ENCODE data around the gene STK33.

The STK33 gene

DNA sequence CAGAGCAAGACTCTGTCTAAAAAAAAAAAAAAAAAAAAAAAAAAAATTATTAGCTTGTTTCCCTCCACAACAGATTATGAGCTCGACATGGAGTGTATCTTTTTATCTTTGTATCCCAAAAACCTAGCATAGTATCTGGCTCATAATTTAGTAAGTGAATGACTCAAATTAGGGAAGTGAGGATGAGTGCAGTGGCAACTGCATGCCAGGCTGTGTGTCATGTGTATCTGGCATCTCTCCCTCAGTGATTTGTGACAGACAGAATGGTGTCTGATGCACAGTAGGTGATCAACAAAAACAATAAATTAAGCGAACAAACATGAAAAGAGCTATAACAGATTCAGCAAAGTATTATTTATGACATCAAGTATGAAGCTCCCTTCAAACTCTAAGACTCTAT is 7.2 kb downstream of the STK33 start:
- TF ChIP-seq GATA2 (IDR thresholded peaks at IDR 0.05; ENCODE audit: low read depth, low read length) (no peak), GATA3 (IDR thresholded peaks at IDR 0.05; ENCODE audit: low read depth, low read length) (no peak)

DNA sequence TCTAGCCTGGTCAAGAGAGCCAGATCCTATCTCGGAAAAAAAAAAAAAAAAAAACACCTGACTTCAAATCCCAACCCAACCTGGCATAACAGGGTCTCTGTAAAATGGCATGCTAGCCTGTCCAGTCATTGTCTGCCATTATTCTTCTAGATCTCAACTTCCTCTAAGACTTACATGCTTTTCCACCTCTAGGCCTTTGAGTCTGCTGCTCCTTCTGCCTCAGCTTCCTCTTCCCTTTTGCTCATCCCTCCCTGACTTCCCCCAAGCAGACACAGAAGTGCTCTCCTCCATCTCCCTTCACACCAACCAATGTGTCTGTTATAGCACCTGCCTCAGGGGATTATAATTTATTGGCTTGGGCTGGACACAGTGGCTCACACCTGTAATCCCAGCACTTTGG is 7.8 kb downstream of the STK33 start:
- no peak for TF ChIP-seq GATA2 (IDR thresholded peaks at IDR 0.05; ENCODE audit: low read depth, low read length)
- no peak for TF ChIP-seq GATA3 (IDR thresholded peaks at IDR 0.05; ENCODE audit: low read depth, low read length)

DNA sequence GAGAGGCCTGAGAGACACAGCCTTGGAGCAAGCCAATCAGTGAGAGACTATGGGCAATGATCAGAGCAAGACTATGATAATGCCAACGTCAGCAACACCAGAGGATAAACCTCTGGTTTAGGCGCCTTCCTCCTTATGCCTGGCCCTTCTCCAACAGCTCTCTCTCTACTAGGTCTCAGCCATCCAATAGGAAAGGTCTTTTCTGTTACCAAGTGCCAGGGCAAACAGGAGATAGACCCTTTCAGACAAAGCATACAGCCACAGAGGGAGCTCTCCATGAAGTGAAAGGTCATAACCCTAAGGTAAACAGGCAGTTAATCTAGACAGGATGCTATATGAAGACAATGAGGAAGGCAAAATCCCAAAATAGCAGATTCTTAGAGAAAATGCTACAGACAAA is 9.5 kb downstream of the STK33 start:
- no peak for TF ChIP-seq GATA2 (IDR thresholded peaks at IDR 0.05; ENCODE audit: low read depth, low read length)
- no peak for TF ChIP-seq GATA3 (IDR thresholded peaks at IDR 0.05; ENCODE audit: low read depth, low read length)

DNA sequence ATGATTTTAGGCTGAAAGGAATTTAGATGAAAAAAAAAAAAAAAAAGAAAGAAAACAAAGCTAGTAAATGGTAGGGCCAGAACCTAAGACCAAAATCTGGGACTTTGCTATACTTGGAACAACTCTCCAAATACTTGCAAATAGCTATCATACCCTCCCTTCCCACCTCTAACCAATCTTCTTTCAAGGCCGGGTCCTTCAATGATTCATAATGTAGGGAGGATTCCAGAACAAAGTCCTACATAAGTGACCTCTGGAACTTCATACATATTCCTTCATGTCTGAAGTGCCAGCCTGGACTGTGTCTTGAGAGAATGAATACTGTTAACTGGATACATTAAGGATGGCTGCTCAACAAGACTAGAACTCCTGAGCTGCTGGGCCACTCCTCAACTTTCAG is 9.9 kb downstream of the STK33 start:
- no peak for TF ChIP-seq GATA3 (IDR thresholded peaks at IDR 0.05; ENCODE audit: low read depth, low read length)
- TF ChIP-seq GATA2 (IDR thresholded peaks at IDR 0.05; ENCODE audit: low read depth, low read length) = no peak

DNA sequence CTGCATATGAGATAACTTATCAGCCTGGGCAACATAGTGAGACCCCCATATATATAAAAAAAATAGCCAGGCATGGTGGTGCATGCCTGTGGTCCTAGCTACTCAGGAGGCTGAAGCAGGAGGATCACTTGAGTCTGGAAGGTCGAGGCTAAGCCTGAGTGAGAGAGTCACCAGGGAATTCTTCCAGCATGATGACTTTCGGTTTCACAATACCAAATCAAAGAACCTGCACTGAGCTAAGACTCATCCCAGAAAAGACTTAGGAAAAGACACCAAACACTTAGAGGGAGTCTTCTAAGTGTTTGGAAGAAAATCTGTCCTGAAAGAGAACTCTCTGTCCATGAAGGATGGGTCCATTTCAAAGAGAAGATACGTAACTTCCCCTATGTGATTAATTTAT is 12.7 kb downstream of the STK33 start:
- no peak for TF ChIP-seq GATA2 (IDR thresholded peaks at IDR 0.05; ENCODE audit: low read depth, low read length)
- no peak for TF ChIP-seq GATA3 (IDR thresholded peaks at IDR 0.05; ENCODE audit: low read depth, low read length)

DNA sequence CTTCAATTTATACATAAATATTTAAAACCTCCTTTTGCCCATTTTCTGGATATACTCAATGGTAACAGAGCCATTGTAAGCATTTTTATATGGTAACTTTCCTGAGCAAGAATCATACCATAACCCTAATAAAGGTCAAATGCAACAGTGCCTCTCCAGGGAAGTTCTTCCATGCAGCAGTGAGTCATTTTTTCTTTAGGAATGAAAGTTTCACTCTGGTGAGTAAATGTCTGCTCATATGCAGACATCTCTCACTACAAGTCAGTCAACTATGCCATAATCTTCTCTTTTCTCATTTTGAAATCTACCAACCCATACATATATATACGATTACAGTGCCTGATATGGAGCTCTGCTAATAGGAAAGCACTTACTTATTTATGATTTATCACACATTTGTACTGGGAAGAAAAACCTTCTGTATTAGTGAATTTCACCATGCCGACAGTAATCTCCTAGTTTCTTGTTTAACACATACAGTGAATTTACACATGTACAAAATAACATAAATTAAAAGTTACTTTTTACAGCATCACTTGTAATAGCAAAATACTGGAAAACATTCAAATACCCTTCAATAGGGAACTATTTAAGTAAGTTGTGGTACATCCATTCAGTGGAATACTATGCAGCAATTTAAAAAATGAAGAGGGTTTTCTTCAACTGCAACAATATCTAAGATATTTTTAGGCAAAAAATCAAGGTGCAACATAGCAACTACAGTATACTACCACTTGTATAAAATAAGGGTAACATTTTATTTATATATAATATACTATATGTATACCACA is 16.0 kb downstream of the STK33 start:
- TF ChIP-seq GATA2 (IDR thresholded peaks at IDR 0.05; ENCODE audit: low read depth, low read length) = no peak
- no peak for TF ChIP-seq GATA3 (IDR thresholded peaks at IDR 0.05; ENCODE audit: low read depth, low read length)

DNA sequence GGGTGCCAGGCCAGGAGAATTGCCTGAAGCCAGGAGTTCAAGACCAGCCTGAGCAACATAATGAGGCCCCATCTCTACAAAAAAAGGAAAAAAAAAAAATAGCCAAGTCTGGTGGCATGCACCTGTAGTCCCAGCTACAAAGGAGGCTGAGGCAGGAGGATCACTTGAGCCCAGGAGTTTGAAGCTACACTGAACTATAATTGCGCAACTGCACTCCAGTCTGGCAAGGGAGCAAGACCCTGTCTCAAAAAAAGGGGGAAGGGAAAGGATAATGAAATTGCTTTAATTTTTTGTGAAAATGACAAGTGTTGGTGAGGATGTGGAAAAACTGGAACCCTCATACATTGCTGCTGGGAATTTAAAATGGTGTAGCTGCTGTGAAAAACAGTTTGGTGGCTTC is 19.2 kb downstream of the STK33 start:
- TF ChIP-seq GATA2 (IDR thresholded peaks at IDR 0.05; ENCODE audit: low read depth, low read length) (no peak), GATA3 (IDR thresholded peaks at IDR 0.05; ENCODE audit: low read depth, low read length) (no peak)

DNA sequence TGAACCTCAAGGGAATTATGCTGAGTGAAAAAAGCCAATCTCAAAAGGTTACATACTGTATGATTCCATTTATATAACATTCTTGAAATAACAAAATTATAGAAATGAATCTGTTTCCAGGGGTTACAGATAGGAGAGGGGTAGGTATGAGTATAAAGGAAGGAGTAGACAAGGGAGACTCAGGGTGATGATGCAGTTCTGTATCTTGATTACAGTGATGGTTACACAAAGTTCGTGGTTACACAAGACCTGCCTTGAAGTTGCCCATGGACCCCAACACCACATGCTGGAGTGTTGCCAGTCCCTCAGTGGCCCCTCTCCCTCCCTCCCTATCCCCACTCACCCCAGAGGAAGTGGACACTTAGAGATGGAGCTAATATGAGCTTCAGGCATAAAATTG is 20.3 kb downstream of the STK33 start:
- TF ChIP-seq GATA3 (IDR thresholded peaks at IDR 0.05; ENCODE audit: low read depth, low read length) (no peak), GATA2 (IDR thresholded peaks at IDR 0.05; ENCODE audit: low read depth, low read length) (no peak)

DNA sequence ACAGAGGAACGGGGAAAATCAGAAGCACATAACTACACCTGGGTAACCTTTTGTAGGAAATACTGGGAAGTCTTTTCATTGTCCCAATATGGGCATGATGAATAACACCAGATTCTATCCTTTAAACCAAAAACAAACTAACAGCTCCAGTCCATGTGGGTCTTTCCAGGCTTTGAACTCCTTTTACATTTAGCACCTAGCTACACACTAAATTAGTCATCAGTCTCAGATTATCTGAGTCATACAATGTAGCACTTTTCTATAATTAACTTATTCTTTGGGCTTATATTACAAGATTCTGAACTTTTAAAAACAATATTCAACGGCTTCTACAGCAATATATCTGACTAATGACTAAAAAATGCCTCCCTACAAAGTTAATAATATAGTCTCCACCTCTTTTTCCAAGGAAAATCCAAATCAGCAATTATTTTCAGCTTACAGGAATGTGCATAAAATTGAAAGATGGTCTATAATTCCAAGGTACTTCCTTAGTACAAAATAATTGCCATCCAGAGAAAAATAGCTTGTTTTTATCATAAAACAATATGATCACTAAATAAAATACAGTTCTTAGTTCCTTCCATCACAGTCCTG is 26.3 kb downstream of the STK33 start:
- TF ChIP-seq GATA2 (IDR thresholded peaks at IDR 0.05; ENCODE audit: low read depth, low read length) (no peak), GATA3 (IDR thresholded peaks at IDR 0.05; ENCODE audit: low read depth, low read length) (no peak)

DNA sequence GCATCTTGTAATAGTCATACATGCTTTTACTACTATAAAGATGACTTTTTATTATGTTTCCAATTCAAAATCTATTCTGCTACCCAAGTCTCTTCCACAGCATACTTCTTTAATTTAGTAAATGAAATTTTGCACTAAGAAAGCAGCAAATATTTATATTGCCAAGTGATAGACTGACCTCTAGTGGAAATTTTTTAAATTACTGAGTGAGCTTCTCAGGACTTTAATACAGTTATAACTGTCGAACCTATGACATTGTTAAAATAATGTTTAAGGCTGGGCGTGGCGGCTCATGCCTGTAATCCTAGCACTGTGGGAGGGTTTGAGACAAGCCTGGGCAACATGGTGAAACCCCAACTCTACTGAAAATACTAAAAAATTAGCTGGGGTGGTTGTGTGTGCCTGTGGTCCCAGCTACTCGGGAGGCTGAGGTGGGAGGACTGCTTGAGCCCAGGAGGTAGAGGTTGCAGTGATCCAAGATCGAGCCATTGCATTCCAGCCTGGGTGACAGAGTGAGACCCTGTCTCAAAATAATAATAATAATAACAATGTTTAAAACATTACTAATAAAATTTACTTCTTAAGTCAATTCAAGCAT is 27.3 kb downstream of the STK33 start:
- TF ChIP-seq GATA2 (IDR thresholded peaks at IDR 0.05; ENCODE audit: low read depth, low read length) (no peak), GATA3 (IDR thresholded peaks at IDR 0.05; ENCODE audit: low read depth, low read length) (no peak)

DNA sequence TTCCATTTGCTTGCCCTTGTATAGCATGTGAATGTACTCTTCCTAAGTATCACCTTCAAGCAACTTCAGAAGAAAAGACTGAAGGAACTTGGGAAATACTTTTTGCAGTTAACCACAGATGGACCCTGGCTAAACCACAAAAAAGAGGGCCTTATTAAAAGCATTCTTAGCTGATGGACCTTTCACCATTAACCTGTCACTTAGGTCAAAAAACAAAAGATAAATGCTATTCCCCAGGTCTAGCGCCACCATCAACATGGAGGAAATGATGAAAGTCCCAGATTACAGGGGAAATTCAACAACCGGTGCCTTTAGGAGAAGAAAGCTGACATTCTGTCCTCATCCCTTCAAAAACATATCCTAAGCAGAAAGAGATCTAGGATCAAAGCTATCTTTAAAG is 29.5 kb downstream of the STK33 start:
- no peak for TF ChIP-seq GATA2 (IDR thresholded peaks at IDR 0.05; ENCODE audit: low read depth, low read length)
- TF ChIP-seq GATA3 (IDR thresholded peaks at IDR 0.05; ENCODE audit: low read depth, low read length) = no peak

DNA sequence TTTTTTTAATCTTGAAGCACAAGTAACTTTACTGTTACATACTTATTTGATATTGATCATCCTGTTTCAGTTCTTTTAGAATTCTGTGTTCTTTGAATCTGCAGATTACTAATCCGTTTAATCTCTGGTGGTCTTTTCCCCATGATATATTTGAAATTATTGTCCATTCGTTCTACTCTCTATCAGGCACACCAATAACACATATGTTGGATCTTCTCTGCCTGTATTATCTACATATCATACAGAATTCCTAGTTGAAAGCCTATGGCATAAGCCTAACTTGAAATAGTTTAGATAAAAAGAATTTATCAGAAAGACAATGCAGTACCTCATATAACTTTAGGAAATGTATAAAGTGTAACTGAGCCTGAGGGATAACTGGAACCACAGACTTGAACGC is 32.6 kb downstream of the STK33 start:
- TF ChIP-seq GATA3 (IDR thresholded peaks at IDR 0.05; ENCODE audit: low read depth, low read length) (no peak), GATA2 (IDR thresholded peaks at IDR 0.05; ENCODE audit: low read depth, low read length) (no peak)

DNA sequence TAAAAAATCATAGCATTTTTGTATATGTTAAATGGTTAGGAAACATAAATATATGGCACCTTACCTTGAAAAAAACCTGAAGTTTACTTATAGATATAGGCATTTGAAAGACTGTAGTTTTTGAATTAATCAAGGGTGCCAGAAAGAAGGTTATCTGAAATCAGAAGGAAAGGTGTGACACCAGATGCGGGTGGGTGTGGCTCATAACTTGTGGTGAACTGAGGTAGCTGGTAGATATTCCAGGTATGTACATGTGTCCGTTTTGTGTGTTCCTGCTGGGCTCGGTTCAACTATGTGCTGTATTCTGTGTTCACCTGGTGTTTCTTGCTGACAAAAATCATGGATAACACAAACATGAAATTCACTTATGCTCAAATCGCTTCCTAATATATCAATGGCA is 35.6 kb downstream of the STK33 start:
- TF ChIP-seq GATA2 (IDR thresholded peaks at IDR 0.05; ENCODE audit: low read depth, low read length) = no peak
- TF ChIP-seq GATA3 (IDR thresholded peaks at IDR 0.05; ENCODE audit: low read depth, low read length) = no peak

DNA sequence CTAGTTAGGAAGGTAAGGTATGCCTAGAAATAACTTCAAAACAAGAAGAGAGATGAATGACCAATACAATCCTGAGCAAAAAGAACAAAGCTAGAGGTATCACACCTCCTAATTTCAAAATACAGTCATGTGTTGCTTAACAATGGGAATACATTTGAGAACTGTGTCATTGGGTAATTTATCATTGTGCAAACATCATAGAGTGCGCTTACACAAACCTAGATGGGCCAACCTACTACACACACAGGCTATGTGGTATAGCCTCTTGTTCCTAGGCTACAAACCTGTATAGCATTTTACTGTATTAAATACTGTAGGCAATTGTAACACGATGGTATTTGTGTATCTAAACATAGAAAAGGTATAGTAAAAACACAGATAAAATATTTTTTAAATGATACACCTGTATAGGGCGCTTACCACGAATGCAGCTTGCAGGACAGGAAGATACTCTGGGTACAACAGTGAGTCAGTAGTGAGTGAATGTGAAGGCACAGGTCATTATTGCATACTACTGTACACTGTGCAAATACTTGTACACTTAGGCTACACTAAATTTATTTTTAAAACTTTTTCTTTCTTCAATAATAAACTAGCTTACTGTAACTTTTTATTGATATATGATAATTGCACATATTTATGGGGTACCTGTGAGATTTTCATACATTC is 48.2 kb downstream of the STK33 start:
- TF ChIP-seq GATA2 (IDR thresholded peaks at IDR 0.05; ENCODE audit: low read depth, low read length) = no peak
- TF ChIP-seq GATA3 (IDR thresholded peaks at IDR 0.05; ENCODE audit: low read depth, low read length) = no peak
